Measurements from ENCODE around the gene RPS6KA2. TPM values are rescaled to one million over a fixed set of nuclear protein-coding genes. Genes with fewer than 3 reads are reported as not detected.
A peak's percentile ranks its signal among the peaks of the same experiment; 100 is the strongest.
"Not testable (repeated sequence)": the region's sequence is repeated elsewhere in the genome, so short reads cannot be mapped to it uniquely, and the experiment has no call there.

The RPS6KA2 gene
- total RNA-seq, 1 donor from 2014 or later: 17.1 TPM

DNA sequence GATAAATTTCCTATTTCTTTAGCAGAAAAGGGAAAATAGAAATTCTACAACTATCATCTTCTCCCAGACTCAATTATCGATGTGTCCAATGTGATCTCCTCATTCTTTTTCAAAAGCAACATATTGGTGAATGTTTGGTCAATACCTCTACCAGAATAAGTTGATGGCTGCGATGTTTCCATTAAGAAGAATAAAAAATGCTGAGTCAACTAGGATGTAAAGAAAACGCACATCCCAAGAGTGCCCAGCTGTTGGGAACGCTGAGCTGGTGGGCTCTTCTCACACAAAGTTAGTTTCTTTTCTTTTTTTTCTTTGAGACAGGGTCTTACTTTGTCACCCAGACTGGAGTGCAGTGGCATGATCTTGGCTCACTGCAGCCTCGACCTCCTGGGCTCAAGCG lies 80.4 kb downstream of the RPS6KA2 start:
- ATAC-seq: no peak

DNA sequence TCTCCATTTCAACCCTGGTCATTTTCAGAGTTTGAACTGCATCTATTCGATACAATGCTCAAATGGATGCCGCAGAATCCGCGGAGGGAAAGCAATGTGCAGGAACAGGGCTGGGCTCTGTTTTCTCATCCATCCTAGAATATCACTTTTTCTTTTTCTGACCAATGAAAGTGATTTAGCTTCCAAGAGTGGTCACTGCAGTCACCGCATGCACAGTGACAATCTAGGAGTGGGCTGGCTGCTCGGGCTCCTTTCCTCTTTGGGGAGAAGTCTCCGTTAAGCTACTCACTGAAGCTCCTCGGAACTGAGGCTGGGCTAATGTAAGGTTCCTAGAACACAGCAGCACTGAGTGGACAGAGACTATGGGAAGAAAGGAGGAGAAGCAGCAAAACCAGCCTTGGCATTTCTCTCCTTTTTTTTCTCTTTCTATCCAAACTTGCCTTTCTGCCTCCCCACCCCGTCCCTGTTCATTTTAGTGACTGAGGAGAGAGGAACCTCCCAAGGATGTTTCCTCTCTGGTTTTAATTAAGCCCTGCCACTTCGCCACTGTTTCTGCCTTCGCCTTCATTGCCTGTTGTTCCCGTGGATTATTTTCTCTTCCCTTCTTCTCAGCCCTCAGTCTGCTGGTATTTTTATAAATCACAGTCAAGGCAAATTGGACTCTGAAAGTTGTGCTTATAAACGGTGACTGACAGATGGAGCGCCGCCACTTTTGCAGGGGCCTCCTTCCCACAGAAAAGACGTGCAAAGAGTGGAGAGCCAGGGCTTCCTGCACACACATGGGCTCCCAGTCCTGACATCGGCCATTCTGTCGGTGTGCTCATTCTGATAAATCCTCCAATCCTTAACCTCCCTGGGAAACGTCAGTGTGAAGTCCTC lies 81.7 kb downstream of the RPS6KA2 start:
- ATAC-seq: no peak

DNA sequence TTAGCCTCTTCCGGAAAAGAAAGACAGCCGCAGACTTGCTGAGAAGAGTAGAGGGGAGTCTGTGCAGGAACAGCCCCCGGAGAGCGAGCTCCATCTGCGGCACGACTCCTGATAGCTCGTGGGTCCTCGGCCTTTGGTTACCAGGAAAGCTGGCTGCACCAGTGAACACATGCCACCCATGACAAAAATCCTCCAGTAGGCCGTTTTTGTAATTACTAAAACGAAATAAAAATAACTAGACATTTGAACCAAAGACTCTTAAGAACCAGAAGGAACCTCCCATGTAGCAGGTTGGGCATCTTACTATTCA lies 82.8 kb downstream of the RPS6KA2 start:
- ATAC-seq: no peak

DNA sequence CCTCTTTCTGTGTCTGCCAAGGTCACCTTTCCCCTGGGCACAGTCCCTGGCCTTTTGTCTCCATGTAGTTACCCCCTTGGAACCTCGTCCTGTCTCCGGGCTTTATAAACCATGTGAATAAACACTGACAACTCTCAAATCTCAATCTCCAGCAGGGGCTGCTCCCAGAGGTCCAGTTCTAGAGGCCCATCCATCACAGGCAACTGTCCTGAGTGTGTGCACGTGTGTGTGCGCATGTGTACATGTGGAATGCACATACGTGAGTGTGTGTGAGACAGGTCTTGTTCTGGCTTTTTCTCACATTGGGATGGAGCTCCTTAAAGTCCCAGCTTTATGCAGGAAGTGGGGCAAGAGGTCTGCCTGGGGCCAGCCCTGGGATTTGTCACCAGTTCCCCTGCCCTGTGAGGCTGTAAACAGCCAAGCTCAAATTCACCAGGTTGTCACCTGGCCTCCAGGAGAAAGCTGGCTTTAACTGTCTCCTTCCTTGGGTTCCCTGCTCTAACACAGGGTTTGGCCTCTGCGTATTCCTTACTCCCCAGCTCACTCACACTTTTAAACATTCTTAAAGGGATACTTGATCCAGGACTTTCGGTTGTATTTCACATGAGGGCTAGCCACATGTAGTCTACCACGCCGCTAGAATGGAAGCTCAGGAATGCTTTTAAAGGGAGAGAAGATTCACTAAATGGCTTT lies 83.3 kb downstream of the RPS6KA2 start:
- ATAC-seq: no peak

DNA sequence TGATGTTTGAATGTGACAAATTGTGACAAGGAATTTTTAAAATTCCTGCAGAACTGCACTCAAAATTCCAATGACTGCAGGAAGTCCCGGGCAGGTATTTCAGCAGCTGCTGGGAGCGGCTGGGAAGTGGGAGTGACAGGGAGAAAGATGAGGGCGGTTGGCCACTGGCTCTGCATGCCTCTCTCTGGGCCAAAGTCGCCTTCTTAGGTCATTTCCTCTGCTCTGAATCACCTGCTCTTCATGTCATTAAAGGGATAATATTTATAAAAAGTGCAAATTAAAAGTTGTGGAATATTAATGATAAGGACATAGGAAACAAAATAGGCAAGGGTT lies 84.5 kb downstream of the RPS6KA2 start:
- peak; percentile 60 for ATAC-seq

DNA sequence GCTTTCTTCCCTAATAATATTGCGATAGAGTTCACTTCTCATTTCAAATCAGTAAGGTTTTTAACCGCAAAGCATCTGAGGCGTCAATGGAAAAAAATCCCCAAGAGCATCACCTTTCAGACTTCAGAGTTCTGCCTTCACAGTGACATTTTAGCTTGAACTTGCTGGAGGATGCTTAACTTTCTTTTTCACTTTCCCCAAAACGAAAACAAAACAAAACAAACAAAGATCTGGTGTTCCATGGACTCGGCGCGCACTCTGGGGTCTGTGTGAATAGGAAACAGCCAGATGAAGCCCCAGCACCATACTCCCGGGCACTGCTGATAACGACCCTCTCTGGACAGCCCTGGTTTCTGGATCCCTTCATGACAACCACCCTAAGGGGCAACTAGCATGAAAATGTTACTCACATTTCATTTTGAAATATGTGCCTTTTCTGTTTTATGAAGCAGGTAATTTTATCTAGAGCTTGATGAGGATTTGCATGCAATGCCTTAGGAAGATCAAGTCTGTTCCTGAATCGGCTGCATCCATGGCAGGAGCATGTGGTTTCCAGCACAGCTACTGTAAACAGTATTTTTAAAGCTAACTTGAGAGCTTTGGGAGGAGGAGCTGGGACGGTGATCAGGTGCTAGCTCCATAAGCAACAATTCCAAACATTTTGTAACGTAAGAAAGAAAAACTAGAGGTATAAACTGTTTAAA lies 85.0 kb downstream of the RPS6KA2 start:
- ATAC-seq: no peak

DNA sequence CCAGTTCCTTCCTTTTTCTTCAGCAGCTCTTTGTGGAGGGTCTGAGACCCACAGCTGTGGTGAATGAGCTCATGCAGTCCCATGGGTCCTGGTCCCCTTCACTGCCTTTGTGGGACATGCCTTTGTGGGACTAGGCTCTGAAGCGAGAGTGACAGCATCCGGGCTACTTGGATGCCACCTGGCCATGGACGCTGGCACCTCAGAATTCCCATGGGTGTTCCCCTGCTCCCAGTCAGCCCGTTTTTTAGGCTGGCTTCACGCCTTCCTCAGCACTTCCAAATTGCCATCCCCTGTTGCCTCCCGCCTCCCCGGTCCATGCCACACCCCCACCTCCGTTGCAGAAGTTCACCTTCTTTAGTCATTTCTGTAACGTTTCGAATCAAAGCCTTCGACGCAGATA lies 85.7 kb downstream of the RPS6KA2 start:
- no peak for ATAC-seq

DNA sequence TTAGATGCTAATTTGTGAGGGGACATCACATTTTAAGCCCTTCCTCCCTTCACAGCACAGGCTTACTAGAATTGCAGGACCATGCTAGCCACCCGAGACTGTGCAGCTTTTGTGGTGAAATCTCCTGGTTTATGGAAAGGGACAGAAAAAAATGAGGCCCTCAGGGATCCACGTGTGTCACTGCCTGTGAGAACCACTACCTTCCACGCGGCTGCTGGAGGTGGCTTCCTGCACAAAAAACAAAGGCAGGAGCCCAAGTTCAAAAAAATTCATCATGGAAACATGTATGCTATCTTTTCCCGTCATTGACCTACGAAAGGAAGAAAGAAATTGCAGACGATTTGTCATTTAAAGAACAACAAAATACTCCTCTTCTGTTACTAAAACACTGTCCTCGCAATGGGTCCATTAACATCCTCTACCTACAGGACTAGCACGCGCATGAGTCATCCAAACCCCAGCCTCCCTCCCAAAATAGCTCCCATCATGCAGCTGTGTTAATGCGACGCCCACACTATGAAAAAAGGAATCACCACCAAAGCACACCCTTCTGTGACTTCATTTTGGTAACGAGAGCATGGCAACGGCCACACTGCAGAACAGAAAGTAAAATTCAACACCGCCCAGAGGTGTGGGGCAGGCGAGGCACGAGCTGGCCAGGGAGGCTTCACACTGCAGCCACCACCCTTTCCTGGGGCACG lies 86.3 kb downstream of the RPS6KA2 start:
- peak; percentile 86 for ATAC-seq

DNA sequence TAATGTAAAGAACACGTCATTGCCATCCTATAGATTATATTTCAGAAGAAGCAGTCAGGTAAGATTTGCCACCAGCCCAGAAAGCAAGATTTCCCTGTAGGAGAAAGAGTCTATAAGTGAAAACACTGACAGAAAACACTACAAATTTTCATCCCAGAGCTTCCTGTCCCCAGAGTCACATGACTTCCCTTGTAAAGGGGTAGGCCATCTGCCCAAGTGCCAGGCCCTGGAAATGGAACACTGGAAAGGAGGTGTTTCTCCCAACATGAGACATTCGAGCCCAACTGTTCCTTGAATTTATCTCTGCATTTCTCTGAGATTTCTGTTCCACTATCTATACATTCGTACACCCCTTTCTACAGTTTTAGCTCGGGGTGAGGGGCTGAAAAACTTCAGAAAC lies 87.5 kb downstream of the RPS6KA2 start:
- ATAC-seq: no peak

DNA sequence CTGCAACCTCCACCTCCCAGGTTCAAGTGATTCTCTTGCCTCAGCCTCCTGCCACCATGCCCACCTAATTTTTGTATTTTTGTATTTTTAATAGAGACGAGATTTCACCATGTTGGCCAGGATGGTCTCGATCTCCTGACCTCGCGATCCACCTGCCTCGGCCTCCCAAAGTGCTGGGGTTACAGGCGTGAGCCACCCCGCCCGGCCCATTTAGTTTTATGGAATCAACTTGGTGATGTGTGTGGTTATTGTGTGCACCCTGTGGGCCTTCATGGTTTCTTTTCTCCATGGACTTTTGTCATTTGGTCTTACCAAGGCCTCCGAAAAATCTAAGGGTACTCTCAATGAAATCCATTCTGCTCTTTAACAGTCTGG lies 88.1 kb downstream of the RPS6KA2 start:
- not testable (repeated sequence) for ATAC-seq

DNA sequence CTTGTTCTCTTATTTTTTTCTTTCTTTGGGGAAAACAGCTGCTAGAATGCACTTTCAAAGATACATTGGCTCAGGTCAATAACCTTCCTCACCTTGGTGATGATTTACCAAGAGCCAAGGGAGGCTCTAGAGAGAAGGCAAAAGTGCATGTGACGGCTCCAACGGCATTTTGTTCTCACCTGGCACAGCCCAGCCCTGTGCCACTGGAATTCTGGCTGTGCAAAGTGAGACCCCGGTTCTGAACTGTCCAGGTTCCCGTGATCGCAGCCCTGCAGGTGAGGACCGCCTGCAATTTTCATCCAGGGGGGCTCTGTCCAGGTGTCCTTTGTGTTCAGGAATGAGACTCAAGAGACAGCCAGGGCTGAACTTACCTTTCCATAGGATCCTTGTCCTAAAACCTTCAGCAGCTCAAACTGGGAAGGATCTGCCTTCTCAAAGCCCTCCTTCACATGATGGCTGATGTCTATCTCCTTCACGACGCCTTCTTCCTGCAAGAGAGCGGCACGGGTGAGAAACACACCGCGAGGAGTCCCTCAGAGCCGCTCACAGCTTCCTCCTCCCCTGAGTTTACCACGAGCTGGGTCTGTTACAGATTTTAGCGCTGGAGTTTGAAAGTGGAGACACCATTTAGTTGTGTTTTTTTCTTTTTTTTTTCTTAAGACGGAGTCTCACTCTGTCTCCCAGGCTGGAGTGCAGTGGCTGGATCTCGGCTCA lies 88.6 kb downstream of the RPS6KA2 start:
- ATAC-seq: no peak

DNA sequence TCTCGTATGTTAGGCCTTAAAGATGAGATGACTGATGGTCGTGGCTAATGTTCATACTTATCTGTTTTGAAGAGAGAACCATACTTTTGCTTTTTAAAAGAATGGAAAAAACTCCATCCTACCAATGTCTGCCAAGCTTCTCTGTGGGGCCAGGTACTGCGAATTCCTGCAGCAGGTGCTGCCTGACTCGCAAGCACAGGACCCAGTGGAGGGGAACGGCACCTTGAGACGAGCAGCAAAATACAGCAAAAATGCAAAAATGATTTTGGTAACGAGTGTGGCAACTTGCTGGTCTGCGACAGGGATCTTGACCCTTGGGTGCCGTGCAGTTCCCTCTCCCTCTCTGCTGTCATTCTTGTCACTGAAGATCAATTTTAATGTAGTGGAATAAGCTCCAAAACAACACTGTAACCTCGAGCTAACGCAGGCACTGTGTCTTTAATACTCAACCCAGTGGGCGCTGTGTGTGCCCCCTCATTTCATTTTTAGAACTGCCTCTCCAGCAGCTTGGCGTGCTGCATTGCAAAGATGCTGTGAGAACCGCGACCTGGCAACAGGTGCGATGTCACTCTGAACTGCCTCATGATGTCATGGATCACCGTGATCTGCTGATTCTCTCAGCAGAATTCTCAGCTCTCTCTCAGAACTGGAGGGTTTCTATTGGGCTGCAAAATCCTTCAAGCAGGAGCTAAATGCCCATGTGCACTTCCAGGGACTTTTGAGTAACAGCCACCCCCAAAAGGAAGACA lies 92.2 kb downstream of the RPS6KA2 start:
- no peak for ATAC-seq

DNA sequence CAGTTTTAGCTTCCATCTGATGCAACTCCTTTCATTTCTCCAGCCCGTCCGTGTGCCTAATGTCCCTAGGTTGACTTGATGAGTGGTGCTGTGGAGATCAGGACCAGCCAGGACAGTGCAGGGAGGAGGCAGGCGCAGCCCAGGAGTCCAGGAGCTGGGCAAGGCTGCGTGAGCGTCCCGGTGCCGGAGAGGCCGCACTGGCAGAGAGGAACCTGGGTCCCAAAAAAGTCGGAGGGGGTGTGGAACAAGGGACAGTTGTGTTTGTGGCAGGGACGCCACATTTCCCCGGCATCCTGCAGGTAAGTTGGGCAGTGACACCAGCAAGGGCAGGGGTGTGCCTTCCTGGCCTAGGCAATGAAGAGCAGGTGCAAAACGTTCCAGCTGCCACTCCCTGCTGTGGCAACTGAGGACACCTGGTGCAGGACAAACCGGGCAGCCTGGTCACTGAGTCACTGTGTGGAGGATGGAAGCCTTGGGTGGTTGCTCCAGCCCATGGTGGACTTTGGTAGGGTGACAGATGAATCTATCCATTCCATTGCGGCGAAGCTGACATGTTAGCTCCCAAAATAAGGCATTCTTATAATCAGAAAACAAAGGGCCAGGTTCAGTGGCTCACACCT lies 93.7 kb downstream of the RPS6KA2 start:
- ATAC-seq: peak; percentile 93

DNA sequence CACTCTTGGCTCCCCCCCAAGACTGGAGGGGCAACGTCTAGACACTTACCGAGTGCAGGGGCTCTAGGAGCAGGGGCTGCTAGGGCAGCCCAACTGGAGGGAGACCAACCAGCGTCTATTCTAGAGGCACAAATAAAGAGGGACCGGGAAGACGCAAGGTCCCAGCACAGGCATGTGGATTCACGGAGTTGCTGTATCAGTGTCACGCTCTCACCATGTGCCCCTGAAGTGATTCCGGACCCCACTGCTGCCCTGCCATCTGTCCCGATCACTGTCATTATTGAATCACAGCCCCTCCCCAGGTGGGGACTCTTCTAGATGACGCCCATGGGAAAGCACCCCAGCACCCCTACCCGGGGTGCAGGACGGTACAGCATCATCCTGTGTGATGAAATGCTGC lies 94.7 kb downstream of the RPS6KA2 start:
- ATAC-seq: no peak

DNA sequence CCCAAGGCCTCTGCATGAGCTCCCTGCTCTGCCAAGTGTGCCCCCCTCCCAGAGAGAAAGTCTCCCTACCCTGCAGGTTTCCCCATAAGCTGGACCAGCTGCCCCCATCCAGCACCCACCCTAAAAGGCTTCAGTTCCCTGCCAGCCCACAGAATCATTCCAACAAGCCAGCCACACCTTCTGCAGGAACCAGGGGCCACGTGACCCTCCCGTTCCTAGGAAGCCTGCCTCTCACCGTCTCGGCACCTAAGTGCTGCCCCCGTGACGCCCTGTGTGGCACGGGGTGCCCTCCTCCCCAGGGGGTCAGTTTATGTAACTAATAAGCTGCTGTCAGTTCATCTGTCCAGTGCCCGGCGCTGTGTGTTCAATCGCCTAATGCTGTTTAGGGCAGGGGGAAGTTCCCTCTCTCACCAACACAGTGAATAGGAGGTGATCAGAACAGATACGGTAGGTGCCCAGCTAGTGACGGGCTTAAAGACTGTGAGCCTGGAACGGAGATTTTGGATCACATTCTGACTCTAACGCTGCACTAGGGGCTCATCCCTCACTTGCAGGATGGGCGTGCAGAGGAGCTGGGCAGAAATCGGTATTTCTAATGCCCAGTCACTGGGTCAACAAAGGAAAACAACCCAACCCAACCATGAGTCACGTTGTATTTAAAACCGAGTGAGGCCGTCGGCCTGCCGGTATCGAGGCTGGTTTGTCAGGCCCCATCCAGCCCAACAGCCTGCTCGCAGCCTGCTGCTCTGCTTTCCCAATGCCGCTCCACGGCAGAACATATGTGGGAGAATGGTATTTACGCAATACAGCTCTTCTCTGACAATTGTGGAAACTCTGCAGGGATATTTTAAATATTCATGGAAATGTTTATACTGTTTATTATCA lies 96.6 kb downstream of the RPS6KA2 start:
- ATAC-seq: peak; percentile 76

DNA sequence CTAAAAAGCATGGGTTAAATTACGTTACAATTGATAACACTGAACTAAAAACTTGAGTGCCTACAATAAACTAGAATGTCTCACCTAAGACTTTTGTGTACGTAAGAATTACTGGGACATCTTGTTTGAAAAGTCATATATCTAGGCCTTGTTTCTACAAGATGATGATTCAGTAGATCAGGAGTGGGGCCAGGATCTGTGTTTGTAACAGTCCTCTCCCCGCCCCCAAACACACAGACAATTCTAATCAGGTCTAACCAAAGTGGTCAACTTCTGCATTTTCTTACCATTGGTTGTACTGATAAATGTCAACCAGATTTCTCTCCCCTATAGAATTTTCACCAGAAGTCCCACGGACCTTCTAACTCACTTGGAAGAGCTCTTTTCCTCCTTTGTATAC lies 97.5 kb downstream of the RPS6KA2 start:
- ATAC-seq: no peak

DNA sequence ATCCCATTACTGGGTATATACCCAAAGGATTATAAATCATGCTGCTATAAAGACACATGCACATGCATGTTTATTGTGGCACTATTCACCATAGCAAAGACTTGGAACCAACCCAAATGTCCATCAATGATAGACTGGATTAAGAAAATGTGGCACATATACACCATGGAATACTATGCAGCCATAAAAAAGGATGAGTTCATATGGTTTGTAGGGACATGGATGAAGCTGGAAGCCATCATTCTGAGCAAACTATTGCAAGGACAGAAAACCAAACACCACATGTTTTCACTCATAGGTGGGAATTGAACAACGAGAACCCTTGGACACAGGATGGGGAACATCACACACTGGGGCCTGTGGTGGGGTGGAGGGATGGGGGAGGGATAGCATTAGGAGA lies 98.0 kb downstream of the RPS6KA2 start:
- ATAC-seq: not testable (repeated sequence)

DNA sequence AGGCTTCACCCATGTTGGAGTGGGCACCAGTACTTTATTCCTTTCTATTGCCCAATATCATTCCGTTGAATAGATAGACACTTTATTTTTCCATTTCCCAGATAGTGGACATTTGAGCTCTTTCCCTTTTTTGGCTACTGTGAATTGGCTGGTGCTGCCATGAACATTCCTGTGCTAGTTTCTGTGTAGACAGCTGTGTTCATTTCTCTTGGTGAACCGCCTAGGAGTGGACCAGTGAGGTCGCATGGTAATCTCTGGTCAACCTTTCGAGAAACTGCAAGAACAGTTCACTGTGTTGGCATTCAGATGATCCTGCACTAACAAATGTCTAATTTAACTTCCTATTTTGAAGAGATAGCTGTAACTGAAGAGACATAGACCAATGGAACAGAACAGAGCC lies 99.2 kb downstream of the RPS6KA2 start:
- ATAC-seq: no peak

DNA sequence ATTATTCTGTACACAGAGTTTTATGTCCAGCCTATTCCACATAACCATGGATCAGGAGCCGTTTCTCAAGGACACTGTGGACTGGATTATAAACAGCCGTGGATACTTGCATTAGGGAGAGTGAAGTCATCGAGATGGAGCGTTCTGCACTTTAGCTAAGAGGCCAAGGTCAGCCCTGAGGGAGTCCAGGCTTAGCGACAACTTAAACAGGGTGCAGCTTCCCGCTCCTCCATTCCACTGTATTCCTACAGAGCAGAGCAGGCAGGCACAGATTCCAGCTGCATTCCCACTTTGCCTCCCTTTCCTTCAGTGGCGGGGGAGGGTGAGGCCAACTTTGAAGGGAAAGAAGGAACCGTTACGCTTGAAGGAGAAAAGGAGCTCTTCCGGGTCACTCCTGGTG lies 100.1 kb downstream of the RPS6KA2 start:
- ATAC-seq: no peak

DNA sequence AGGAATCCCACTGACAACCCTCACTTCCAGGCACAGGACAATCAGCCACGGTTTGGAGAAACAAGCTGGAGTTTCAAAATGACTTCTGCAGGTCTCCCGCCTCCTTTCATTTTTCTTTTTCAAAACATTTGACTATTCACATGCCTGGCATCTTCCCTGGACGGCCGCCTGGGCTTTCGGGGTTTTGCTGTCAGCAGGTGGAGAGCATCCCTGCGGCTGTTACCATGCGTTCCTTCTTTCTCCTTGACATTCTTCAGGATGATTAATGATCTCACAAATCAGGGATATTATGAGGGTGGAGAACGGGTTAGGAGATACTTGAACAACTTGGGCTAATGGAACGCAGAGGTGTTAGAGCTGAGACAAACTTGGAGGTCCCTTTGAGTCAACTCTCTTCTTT lies 101.5 kb downstream of the RPS6KA2 start:
- no peak for ATAC-seq

Data from esophagus mucosa (tissue), 1 donor.